A673 (cell line): ENCODE data around the gene AP1S3. TPM values are rescaled to one million over a fixed set of nuclear protein-coding genes. Genes with fewer than 3 reads are reported as not detected.

ENCODE experiments used
- Bru-seq: library from RNA; stranded (reverse); fragments of 400-500 nt; gene quantifications from one replicate; lab custom pipeline; 2021; lab: Mats Ljungman, UMichigan
- BruChase-seq, 2 experiments: library from RNA; stranded (reverse); fragments of 400-500 nt; gene quantifications; one replicate each; lab custom pipeline; 2021; lab: Mats Ljungman, UMichigan
- BruUV-seq: library from RNA; stranded (reverse); fragments of 400-500 nt; replicated peaks from 2 replicates; lab custom pipeline; 2021; lab: Mats Ljungman, UMichigan
- CTCF ChIA-PET: fragments of 300-600 bp; sonication (Branson Sonifier 250); formaldehyde crosslinking; loops from one replicate; lab custom pipeline; 2022; ENCODE audit warnings: antibody characterized with exemption; lab: Charles Lee
- POLR2A ChIA-PET: fragments of 300-600 bp; sonication (Branson Sonifier 250); formaldehyde crosslinking; loops from one replicate; lab custom pipeline; 2022; ENCODE audit warnings: antibody characterized with exemption; ENCODE audit not compliant: low non-redundant PET; lab: Charles Lee
- DNase-seq: peaks from one replicate; pipeline ENCODE4 v3.0.0-alpha.2; 2015; ENCODE audit warnings: low spot score
- H3K27ac ChIP-seq: fragments of 200-600 bp; sonication (generic); 2 replicates; pipeline ENCODE4 v1.5.1; 2016; ENCODE audit warnings: mixed run types, low read depth, mild to moderate bottlenecking, mixed read lengths, antibody characterized with exemption, low read length; ENCODE audit not compliant: poor library complexity, severe bottlenecking
- H3K27me3 ChIP-seq: fragments of 200-600 bp; sonication (generic); replicated peaks from 2 replicates; pipeline ENCODE4 v1.6.1; 2017; ENCODE audit warnings: mixed run types, low read depth, mild to moderate bottlenecking, mixed read lengths, antibody characterized with exemption, low read length; ENCODE audit not compliant: insufficient read depth, poor library complexity
- H3K36me3 ChIP-seq: fragments of 200-600 bp; sonication (generic); 2 replicates; pipeline ENCODE4 v1.6.1; 2016; ENCODE audit warnings: mixed run types, mild to moderate bottlenecking, mixed read lengths, antibody characterized with exemption, low read length; ENCODE audit not compliant: insufficient read depth, poor library complexity, severe bottlenecking
- H3K4me1 ChIP-seq: fragments of 200-600 bp; sonication (generic); 2 replicates; pipeline ENCODE4 v1.6.1; 2017; ENCODE audit warnings: mixed run types, mild to moderate bottlenecking, mixed read lengths, antibody characterized with exemption, low read length; ENCODE audit not compliant: insufficient read depth, poor library complexity, severe bottlenecking
- H3K4me3 ChIP-seq: fragments of 200-600 bp; sonication (generic); 2 replicates; pipeline ENCODE4 v1.5.1; 2016; ENCODE audit warnings: low read depth, mixed run types, mild to moderate bottlenecking, mixed read lengths, low read length; ENCODE audit not compliant: poor library complexity, severe bottlenecking
- H3K9me3 ChIP-seq: fragments of 200-600 bp; sonication (generic); 2 replicates; pipeline ENCODE4 v1.6.1; 2016; ENCODE audit warnings: mixed run types, low read depth, mild to moderate bottlenecking, mixed read lengths, antibody characterized with exemption, low read length; ENCODE audit not compliant: poor library complexity, severe bottlenecking
- EZH2 ChIP-seq: fragments of 200-600 bp; sonication (generic); IDR thresholded peaks from 2 replicates; pipeline ENCODE4 v1.6.1; 2017; ENCODE audit warnings: borderline replicate concordance, low read depth, mild to moderate bottlenecking, mixed read lengths, antibody characterized with exemption, low read length; ENCODE audit not compliant: poor library complexity, severe bottlenecking
- intact Hi-C: fragments of 100-400 bp; cut with micrococcal nuclease; formaldehyde crosslinking; loops from one replicate; pipeline ENCODE4 v1.10.0; 2022; ENCODE audit not compliant: unreplicated experiment
- long read RNA-seq: library from polyadenylated mRNA; stranded (forward); transcript quantifications from one replicate; pipeline ENCODE4 v2.0.0, GENCODE V29; 2022
- total RNA-seq: library from RNA; stranded (reverse); gene quantifications from 2 replicates; pipeline ENCODE4 v1.2.3, GENCODE V29; 2021
- TF ChIP-seq, protein P1 (sequence below): fragments of 300-800, 200-600 bp; sonication (generic); conservative IDR thresholded peaks from 2 replicates; pipeline ENCODE4 v1.5.1; 2017; ENCODE audit warnings: low read depth, mild to moderate bottlenecking, antibody characterized with exemption, low read length, moderate library complexity, mixed read lengths

The AP1S3 gene
- total RNA-seq: 19.9 and 23.0 TPM in 2 replicates
- percentile 67 among the genes with signal in this experiment for Bru-seq, nascent RNA
- BruChase-seq, experiment 1, labeled RNA remaining after a 2-hour chase: percentile 67 among the genes with signal in this experiment
- BruChase-seq, experiment 2, labeled RNA remaining after a 6-hour chase: percentile 77 among the genes with signal in this experiment
- long read RNA-seq, transcript AP1S3-203 (5 exons, 830 nt): major isoform, 12 of 15 reads
- long read RNA-seq, partial matches to known transcripts: 1 of 15 reads
- long read RNA-seq, other reads (novel, unspliced or antisense): 2 of 15 reads

DNA sequence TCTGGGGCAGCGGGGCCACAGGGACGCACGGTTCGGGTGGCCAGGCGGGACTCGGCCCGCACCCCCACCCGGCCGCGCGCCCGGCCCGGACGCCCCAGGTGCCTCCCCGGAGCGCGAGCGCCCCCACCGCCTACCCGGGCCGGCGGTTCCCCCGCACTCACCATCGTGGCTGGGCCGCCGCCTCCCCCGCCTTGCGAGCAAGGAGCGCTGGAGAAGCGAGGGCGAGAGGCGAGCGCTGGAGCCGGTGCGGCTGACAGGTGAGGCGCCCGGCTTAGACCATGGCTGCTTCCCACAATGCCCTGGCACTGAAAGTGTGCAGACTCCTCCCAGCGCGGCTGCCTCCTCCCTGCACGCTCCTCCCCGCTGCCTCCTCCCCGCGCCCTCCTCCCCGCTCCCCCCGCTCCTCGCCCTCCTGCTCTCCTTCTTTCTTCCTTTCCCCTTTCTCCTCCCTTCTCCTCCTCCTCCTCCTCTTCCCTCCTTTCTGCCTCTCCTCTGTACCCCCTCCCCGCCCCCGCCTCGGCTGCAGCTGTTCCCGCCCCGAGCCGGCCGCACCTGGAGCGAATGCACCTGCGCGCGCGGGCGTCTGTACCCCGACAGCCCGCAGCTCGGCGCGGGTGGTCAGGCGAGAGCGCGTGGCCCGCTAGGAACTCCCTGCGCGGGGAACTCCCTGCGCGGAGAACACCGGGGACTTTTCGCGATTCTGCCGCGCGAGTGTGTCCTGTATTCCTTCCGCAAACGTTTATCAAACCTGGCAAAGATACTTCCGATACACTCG is at the start of gene AP1S3:
AP1S3 (minus strand) TSS at position 296 of the 775 bp plus-strand sequence; CDS start at position 164, 132 bp downstream.
- Histone ChIP-seq H3K27ac (peak within 1 kb of the TSS; percentile 64), H3K9me3 (no peaks in the 10 kb centered on the region), H3K27me3 (no peaks in the 10 kb centered on the region), H3K4me1 (peaks cover 10% of the 10 kb centered on the region), H3K4me3 (peak within 1 kb of the TSS; percentile 83), H3K36me3 (no peaks in the 10 kb centered on the region)
- TF ChIP-seq EZH2: no peak
- TF ChIP-seq, protein P1, sequence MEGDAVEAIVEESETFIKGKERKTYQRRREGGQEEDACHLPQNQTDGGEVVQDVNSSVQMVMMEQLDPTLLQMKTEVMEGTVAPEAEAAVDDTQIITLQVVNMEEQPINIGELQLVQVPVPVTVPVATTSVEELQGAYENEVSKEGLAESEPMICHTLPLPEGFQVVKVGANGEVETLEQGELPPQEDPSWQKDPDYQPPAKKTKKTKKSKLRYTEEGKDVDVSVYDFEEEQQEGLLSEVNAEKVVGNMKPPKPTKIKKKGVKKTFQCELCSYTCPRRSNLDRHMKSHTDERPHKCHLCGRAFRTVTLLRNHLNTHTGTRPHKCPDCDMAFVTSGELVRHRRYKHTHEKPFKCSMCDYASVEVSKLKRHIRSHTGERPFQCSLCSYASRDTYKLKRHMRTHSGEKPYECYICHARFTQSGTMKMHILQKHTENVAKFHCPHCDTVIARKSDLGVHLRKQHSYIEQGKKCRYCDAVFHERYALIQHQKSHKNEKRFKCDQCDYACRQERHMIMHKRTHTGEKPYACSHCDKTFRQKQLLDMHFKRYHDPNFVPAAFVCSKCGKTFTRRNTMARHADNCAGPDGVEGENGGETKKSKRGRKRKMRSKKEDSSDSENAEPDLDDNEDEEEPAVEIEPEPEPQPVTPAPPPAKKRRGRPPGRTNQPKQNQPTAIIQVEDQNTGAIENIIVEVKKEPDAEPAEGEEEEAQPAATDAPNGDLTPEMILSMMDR: no peak
- ChIA-PET POLR2A (no interaction called here), CTCF (interaction anchor here (0.9 kb wide), 1 partner anchor 62 kb away, joined by 4 read pairs; no protein-coding TSS in a partner anchor)
- no TSS peak for BruUV-seq
- peak; percentile 85 for DNase-seq
- intact Hi-C loops: no loop called here

DNA sequence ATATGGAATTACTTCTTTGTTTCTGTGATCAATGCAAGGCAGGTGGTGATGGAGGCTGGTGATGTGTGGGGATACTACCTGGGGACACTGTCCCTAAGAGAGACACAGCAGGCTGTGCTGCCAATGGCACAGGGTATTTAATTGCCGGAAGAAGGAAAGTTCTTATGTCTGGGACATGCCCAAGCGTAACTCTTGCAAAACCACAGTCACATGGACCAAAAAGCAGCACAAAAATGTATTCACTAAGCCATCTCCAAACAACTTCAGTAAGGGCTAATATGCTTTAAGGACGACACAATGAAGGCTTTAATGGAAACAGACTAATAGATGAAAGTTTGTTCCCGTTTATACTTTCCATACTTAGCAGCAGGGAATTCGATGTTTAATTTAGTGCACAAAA is 49.7 kb upstream of the AP1S3 start:
- intact Hi-C loops: no loop called here
- TF ChIP-seq, protein P1: no peak
- TF ChIP-seq EZH2: no peak
- POLR2A ChIA-PET: no interaction called here
- Histone ChIP-seq H3K36me3 (peaks cover 74% of the 10 kb centered on the region), H3K27ac (no peak overlapping the region), H3K27me3 (no peaks in the 10 kb centered on the region), H3K9me3 (no peaks in the 10 kb centered on the region), H3K4me3 (no peak overlapping the region), H3K4me1 (peaks cover 2% of the 10 kb centered on the region)
- CTCF ChIA-PET: no interaction called here
- no TSS peak for BruUV-seq
- DNase-seq: no peak

DNA sequence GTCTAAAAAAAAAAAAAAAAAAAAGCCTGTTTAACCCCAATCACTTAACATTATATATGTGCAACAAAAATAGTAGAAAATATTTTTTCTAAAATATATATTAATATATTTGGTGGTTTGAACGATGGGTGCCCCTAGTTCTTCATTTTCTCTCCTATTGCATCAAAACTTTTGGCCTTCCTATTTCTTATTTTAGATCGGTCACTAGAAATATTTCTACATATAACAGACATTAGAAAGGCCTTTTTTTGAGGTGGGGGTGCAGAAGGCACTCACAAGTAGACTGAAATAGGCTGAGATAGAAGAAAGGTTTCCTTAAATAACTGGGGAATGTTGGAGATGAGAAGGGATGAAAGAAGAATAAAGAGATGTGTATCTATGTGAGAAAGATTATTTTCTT is 49.3 kb upstream of the AP1S3 start:
- intact Hi-C loops: no loop called here
- DNase-seq: no peak
- TF ChIP-seq, protein P1: no peak
- TF ChIP-seq EZH2: no peak
- Histone ChIP-seq H3K27me3 (no peaks in the 10 kb centered on the region), H3K36me3 (peaks cover 72% of the 10 kb centered on the region), H3K27ac (no peak overlapping the region), H3K4me3 (no peak overlapping the region), H3K4me1 (peaks cover 2% of the 10 kb centered on the region), H3K9me3 (no peaks in the 10 kb centered on the region)
- ChIA-PET CTCF (no interaction called here), POLR2A (no interaction called here)
- BruUV-seq: no TSS peak
